Measurements from ENCODE around the gene PDLIM1.

DNA sequence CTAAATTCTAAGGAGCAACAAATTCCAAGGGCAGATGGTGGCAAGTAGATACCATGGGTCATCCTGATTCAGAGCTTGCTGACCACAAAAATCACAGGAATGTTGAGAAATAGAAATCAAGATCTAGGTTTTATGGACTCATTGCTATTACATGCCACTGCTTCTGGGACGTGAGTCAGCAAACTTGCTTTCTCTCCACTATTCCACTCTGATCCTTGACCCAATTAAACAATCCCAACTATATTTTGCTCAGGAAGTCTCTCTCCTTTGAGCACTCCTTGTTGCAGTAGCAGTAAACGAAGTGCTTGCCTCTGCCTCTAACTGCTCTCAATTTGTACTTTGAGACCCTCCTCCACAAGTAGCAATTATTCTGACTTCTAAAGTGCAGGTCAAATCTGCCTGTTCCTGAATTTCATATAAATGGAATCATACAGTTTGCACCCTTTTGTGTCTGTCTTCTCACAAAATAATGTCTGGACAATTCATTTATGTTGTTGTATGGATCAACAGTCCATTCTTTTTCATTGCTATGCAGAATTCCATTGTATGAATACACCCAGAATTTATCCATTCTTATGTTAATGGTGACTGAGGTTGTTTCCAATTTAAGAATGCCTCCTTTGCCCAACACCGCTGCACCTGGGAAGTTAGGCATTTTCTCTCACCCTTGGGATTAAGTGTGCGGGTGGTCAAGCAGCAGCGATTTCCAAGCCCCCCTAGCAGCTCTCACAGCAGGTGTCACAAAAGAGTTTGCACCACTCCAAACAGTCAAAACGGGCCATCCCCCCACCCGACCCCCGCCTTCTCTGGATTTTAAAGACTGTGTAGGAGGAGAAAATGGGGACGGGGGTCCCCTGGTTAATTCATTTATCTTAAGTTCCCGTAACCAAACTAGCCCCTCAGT, 60.8 kb downstream of the PDLIM1 start:
- TF ChIP-seq, protein P1, sequence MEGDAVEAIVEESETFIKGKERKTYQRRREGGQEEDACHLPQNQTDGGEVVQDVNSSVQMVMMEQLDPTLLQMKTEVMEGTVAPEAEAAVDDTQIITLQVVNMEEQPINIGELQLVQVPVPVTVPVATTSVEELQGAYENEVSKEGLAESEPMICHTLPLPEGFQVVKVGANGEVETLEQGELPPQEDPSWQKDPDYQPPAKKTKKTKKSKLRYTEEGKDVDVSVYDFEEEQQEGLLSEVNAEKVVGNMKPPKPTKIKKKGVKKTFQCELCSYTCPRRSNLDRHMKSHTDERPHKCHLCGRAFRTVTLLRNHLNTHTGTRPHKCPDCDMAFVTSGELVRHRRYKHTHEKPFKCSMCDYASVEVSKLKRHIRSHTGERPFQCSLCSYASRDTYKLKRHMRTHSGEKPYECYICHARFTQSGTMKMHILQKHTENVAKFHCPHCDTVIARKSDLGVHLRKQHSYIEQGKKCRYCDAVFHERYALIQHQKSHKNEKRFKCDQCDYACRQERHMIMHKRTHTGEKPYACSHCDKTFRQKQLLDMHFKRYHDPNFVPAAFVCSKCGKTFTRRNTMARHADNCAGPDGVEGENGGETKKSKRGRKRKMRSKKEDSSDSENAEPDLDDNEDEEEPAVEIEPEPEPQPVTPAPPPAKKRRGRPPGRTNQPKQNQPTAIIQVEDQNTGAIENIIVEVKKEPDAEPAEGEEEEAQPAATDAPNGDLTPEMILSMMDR (IDR thresholded peaks at IDR 0.05) = no peak
- no peak for TF ChIP-seq POLR2A (IDR thresholded peaks at IDR 0.05)
